H1 (cell line): ENCODE data around the gene SNED1. TPM values are rescaled to one million over a fixed set of nuclear protein-coding genes. Genes with fewer than 3 reads are reported as not detected.

Source experiments
- CTCF ChIA-PET: fragments of 300-600 bp; sonication (Branson Sonifier 250); formaldehyde crosslinking; loops from one replicate; lab custom pipeline; 2021; ENCODE audit not compliant: partially characterized antibody; lab: Charles Lee
- POLR2A ChIA-PET: fragments of 300-600 bp; sonication (Branson Sonifier 250); formaldehyde crosslinking; loops from one replicate; lab custom pipeline; 2021; ENCODE audit warnings: inconsistent platforms; ENCODE audit not compliant: partially characterized antibody; lab: Charles Lee
- DNase-seq, 2 experiments: peaks; one replicate each; pipeline versions ENCODE4 v3.0.0 to v3.0.0-alpha.2; 2010 to 2022; ENCODE audit warnings: low spot score in 2 of 2, low read depth in 1 of 2, mixed read lengths in 1 of 2
- FAIRE-seq: peaks from 2 replicates; lab custom pipeline; 2011; peaks lifted over from hg19 to GRCh38; lab: Jason Lieb, UNC
- H2AFZ ChIP-seq: 2 replicates; pipeline ENCODE4 v1.8.1; 2012; ENCODE audit warnings: low read length, inconsistent platforms
- H2AK5ac ChIP-seq: 2 replicates; pipeline ENCODE4 v1.6.1; 2013; ENCODE audit warnings: low read depth, low read length
- H2BK120ac ChIP-seq: replicated peaks from 2 replicates; pipeline ENCODE3; 2013; ENCODE audit warnings: low read depth, low read length, inconsistent platforms
- H2BK12ac ChIP-seq: 2 replicates; pipeline ENCODE4 v1.6.1; 2013; ENCODE audit warnings: low read depth, low read length
- H2BK15ac ChIP-seq: 2 replicates; pipeline ENCODE4 v1.6.1; 2013; ENCODE audit warnings: low read length
- H2BK20ac ChIP-seq: 2 replicates; pipeline ENCODE4 v1.6.1; 2013; ENCODE audit warnings: low read length
- H2BK5ac ChIP-seq: 2 replicates; pipeline ENCODE4 v1.6.1; 2013; ENCODE audit warnings: low read depth, low read length
- H3K14ac ChIP-seq: 2 replicates; pipeline ENCODE4 v1.6.1; 2013; ENCODE audit warnings: inconsistent platforms; ENCODE audit not compliant: insufficient read length
- H3K18ac ChIP-seq: 2 replicates; pipeline ENCODE4 v1.6.1; 2013; ENCODE audit warnings: low read length; ENCODE audit errors: extremely low read depth
- H3K23ac ChIP-seq: 2 replicates; pipeline ENCODE4 v1.6.1; 2013; ENCODE audit warnings: inconsistent platforms; ENCODE audit not compliant: insufficient read length
- H3K23me2 ChIP-seq: 2 replicates; pipeline ENCODE4 v1.6.1; 2013; ENCODE audit warnings: low read depth, low read length
- H3K27ac ChIP-seq: 2 replicates; pipeline ENCODE4 v1.6.1; 2011; ENCODE audit warnings: low read depth, low read length, inconsistent platforms
- H3K27me3 ChIP-seq, 4 experiments: replicated peaks in 1 of 4; 1 replicate in 1 of 4; 2 replicates in 3 of 4; pipeline versions ENCODE4 v1.6.1 to v1.8.1; 2011 to 2013; ENCODE audit warnings: low read length in 3 of 4, mild to moderate bottlenecking in 3 of 4, inconsistent platforms in 2 of 4, mixed read lengths in 2 of 4, moderate library complexity in 1 of 4; ENCODE audit not compliant: control insufficient read depth in 3 of 4, insufficient read depth in 3 of 4; ENCODE audit errors: extremely low read depth in 1 of 4
- H3K36me3 ChIP-seq, 4 experiments: 2 replicates each; pipeline versions ENCODE4 v1.6.1 to v1.8.1; 2011 to 2013; ENCODE audit warnings: mild to moderate bottlenecking in 4 of 4, low read length in 3 of 4, moderate library complexity in 2 of 4, control low read depth in 1 of 4, inconsistent platforms in 1 of 4; ENCODE audit not compliant: insufficient read depth in 4 of 4, control insufficient read depth in 2 of 4
- H3K4ac ChIP-seq: replicated peaks from 2 replicates; pipeline ENCODE3; 2013; ENCODE audit warnings: low read length, low read depth, mixed read lengths, inconsistent platforms; ENCODE audit not compliant: insufficient read length
- H3K4me1 ChIP-seq, 4 experiments: replicated peaks in 1 of 4; 1 replicate in 1 of 4; 2 replicates in 3 of 4; pipeline versions ENCODE4 v1.6.1 to v1.8.1; 2011 to 2013; ENCODE audit warnings: low read length in 3 of 4, inconsistent platforms in 2 of 4, mixed read lengths in 1 of 4; ENCODE audit not compliant: insufficient read depth in 4 of 4, control insufficient read depth in 3 of 4
- H3K4me2 ChIP-seq, 2 experiments: 2 replicates each; pipeline versions ENCODE4 v1.6.1 to v1.8.1; 2011 to 2013; ENCODE audit warnings: low read depth in 2 of 2, low read length in 2 of 2, control low read depth in 1 of 2, inconsistent platforms in 1 of 2, mild to moderate bottlenecking in 1 of 2; ENCODE audit not compliant: insufficient read depth in 1 of 2
- H3K4me3 ChIP-seq, 4 experiments: fragments of 200-600, 300-600 bp in 1 of 4; sonication (generic), shearing (Covaris generic), sonication (Bioruptor Twin) in 1 of 4; 2 replicates each; pipeline versions ENCODE4 v1.5.1 to v1.8.1; 2011 to 2016; ENCODE audit warnings: low read length in 4 of 4, low read depth in 3 of 4, control low read depth in 2 of 4, inconsistent platforms in 2 of 4, mild to moderate bottlenecking in 2 of 4, mixed read lengths in 1 of 4, moderate library complexity in 1 of 4; ENCODE audit not compliant: insufficient read depth in 2 of 4; ENCODE audit errors: extremely low read depth in 1 of 4
- H3K56ac ChIP-seq: replicated peaks from 2 replicates; pipeline ENCODE3; 2013; ENCODE audit warnings: low read depth, mild to moderate bottlenecking, mixed read lengths, low read length, inconsistent platforms; ENCODE audit not compliant: insufficient read length
- H3K79me1 ChIP-seq: 2 replicates; pipeline ENCODE4 v1.6.1; 2013; ENCODE audit warnings: low read depth, low read length, control low read depth
- H3K79me2 ChIP-seq, 2 experiments: 2 replicates each; pipeline versions ENCODE4 v1.6.1 to v1.8.1; 2012 to 2013; ENCODE audit warnings: low read length in 2 of 2, mild to moderate bottlenecking in 2 of 2, inconsistent platforms in 1 of 2; ENCODE audit not compliant: insufficient read depth in 2 of 2, control insufficient read depth in 1 of 2
- H3K9ac ChIP-seq, 4 experiments: replicated peaks in 1 of 4; 1 replicate in 1 of 4; 2 replicates in 3 of 4; pipeline versions ENCODE4 v1.6.1 to v1.8.1; 2011 to 2013; ENCODE audit warnings: low read depth in 3 of 4, low read length in 3 of 4, control low read depth in 2 of 4, mild to moderate bottlenecking in 2 of 4, moderate library complexity in 2 of 4, inconsistent platforms in 1 of 4; ENCODE audit errors: extremely low read depth in 1 of 4
- H3K9me3 ChIP-seq, 2 experiments: 2 replicates each; pipeline versions ENCODE4 v1.6.1 to v1.8.1; 2012 to 2013; ENCODE audit warnings: mild to moderate bottlenecking in 2 of 2, moderate library complexity in 2 of 2, control low read depth in 1 of 2, inconsistent platforms in 1 of 2, low read depth in 1 of 2, low read length in 1 of 2, mixed read lengths in 1 of 2; ENCODE audit not compliant: insufficient read depth in 2 of 2
- H4K20me1 ChIP-seq, 2 experiments: replicated peaks in 1 of 2; 2 replicates each; pipeline versions ENCODE3 to v1.8.1; 2011 to 2013; ENCODE audit warnings: inconsistent platforms in 2 of 2, low read length in 2 of 2, mild to moderate bottlenecking in 1 of 2; ENCODE audit not compliant: insufficient read depth in 2 of 2, control insufficient read depth in 1 of 2
- H4K5ac ChIP-seq: 2 replicates; pipeline ENCODE4 v1.6.1; 2013; ENCODE audit warnings: low read length, low read depth, mixed read lengths, inconsistent platforms; ENCODE audit not compliant: insufficient read length
- H4K8ac ChIP-seq: 2 replicates; pipeline ENCODE4 v1.8.0; 2013; ENCODE audit warnings: mild to moderate bottlenecking, moderate library complexity, low read length, inconsistent platforms; ENCODE audit not compliant: insufficient read depth; ENCODE audit errors: extremely low read depth
- H4K91ac ChIP-seq: replicated peaks from 2 replicates; pipeline ENCODE3; 2013; ENCODE audit warnings: low read length, mixed read lengths, inconsistent platforms; ENCODE audit not compliant: insufficient read length
- CBX5 ChIP-seq: fragments of 300-800, 300-1000 bp; sonication (generic); IDR thresholded peaks from 2 replicates; pipeline ENCODE4 v1.7.1; 2016; ENCODE audit warnings: antibody characterized with exemption, low read length, low read depth
- CHD2 ChIP-seq: IDR thresholded peaks from 2 replicates; pipeline ENCODE4 v1.6.1; 2012; ENCODE audit warnings: low read length, improper control_type of control experiment
- KDM1A ChIP-seq: fragments of 200-600, 300-600 bp; sonication (generic); IDR thresholded peaks from 2 replicates; pipeline ENCODE4 v1.7.1; 2016; ENCODE audit warnings: mild to moderate bottlenecking, low read length, borderline replicate concordance
- NANOG ChIP-seq: IDR thresholded peaks from 2 replicates; pipeline ENCODE4 v1.6.1; 2011; ENCODE audit warnings: low read length, low read depth, mild to moderate bottlenecking, inconsistent platforms; ENCODE audit not compliant: insufficient read depth, poor library complexity, severe bottlenecking
- SIX5 ChIP-seq: IDR thresholded peaks from 2 replicates; pipeline ENCODE4 v1.6.1; 2011; ENCODE audit warnings: mild to moderate bottlenecking, low read depth, low read length
- SP4 ChIP-seq: IDR thresholded peaks from 2 replicates; pipeline ENCODE4 v1.6.1; 2012; ENCODE audit warnings: low read length, inconsistent platforms
- SUZ12 ChIP-seq: fragments of 200-600 bp; sonication (generic); IDR thresholded peaks from 2 replicates; pipeline ENCODE4 v1.6.1; 2012; ENCODE audit warnings: mild to moderate bottlenecking, inconsistent platforms, low read length, moderate library complexity, mixed read lengths
- USF2 ChIP-seq: IDR thresholded peaks from 2 replicates; pipeline ENCODE4 v1.6.1; 2011; ENCODE audit warnings: low read length, improper control_type of control experiment
- WGBS, 2 experiments: shearing (Covaris generic) in 1 of 2; methylation state at CpG; one replicate each; pipeline versions ENCODE4 v1.1.6 to v1.1.7; 2013 to 2015; ENCODE audit warnings: low lambda C conversion rate in 2 of 2, mixed read lengths in 2 of 2, inconsistent platforms in 1 of 2, low coverage in 1 of 2, missing lambda C conversion rate in 1 of 2; ENCODE audit not compliant: insufficient replicate concordance in 2 of 2, insufficient coverage in 1 of 2, insufficient read length in 1 of 2; ENCODE audit errors: extremely low coverage in 1 of 2, missing lambda C conversion rate in 1 of 2; 5-methylcytosine and 5-hydroxymethylcytosine counted together
- polyA plus RNA-seq, 7 experiments: library from polyadenylated mRNA; depleted of rRNA in 3 of 7; stranded (reverse) in 5 of 7; unstranded in 2 of 7; fragments of >200 nt in 5 of 7; fragments of 200-250 nt in 2 of 7; gene quantifications; 1 replicate in 5 of 7; 2 replicates in 1 of 7; 4 replicates in 1 of 7; pipeline versions ENCODE4 v1.2.1 to v1.2.3, GENCODE V29; 2011 to 2013; ENCODE audit warnings: missing spikeins in 2 of 7, mixed read lengths in 2 of 7
- total RNA-seq: library from RNA; stranded (reverse); fragmentation: NEBNext Ultra II Directional; extraction: Animal tissue kit (Norgen Biotek cat#: 25700); gene quantifications from 2 replicates; pipeline ENCODE4 v1.2.1, GENCODE V29; 2021
- TF ChIP-seq, protein P1 (sequence below), 3 experiments: IDR thresholded peaks; 1 replicate in 2 of 3; 2 replicates in 1 of 3; pipeline versions ENCODE4 v1.5.1 to v1.6.1; 2011; ENCODE audit warnings: low read length in 3 of 3, mild to moderate bottlenecking in 3 of 3, inconsistent platforms in 2 of 3, low read depth in 1 of 3, moderate library complexity in 1 of 3; ENCODE audit not compliant: insufficient read depth in 1 of 3; ENCODE audit errors: control extremely low read depth in 1 of 3

The SNED1 gene
- total and polyA plus RNA-seq, 2 of the 8 experiments (the other 6 are each of a cell fraction or from before 2014, with no cell fraction given), result 1.9 TPM

DNA sequence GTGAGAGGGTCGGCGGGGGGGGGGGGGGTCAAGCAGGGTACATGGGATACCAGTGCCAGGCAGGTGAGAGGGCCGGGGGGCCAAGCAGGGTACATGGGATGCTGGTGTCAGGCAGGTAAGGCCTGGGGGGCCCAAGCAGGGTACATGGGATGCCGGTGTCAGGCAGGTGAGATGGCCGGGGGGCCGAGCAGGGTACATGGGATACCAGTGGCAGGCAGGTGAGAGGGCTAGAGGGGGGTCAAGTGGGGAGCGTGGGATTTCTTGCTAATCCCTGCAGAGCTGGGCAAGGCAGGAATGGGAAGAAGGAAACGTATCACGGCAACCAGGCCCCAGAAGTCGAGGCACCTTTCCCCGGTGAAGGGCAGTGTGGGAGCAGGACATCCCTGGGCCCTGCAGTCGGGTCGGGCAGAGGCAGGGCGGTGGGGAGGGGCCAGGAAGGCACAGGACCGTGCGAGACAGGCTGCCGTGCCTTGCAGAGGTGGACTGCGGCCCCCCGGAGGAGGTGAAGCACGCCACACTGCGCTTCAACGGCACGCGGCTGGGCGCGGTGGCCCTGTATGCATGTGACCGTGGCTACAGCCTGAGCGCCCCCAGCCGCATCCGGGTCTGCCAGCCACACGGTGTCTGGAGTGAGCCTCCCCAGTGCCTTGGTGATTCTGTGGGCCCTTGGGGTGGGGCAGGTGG lies 54.4 kb downstream of the SNED1 start:
- Histone ChIP-seq H3K4ac (no peak overlapping the region), H4K91ac (no peak overlapping the region), H2BK12ac (no peak overlapping the region), H2AFZ (no peak overlapping the region), H4K5ac (no peak overlapping the region), H3K14ac (no peak overlapping the region), H3K23ac (no peak overlapping the region), H3K4me2 (no peak overlapping the region), H3K4me1 (no peaks in the 10 kb centered on the region), H2AK5ac (no peak overlapping the region), H3K18ac (no peak overlapping the region), H3K9ac (no peak overlapping the region), H3K36me3 (no peaks in the 10 kb centered on the region), H3K56ac (no peak overlapping the region), H2BK15ac (no peak overlapping the region), H2BK120ac (no peak overlapping the region), H3K4me3 (no peak overlapping the region), H3K79me2 (no peaks in the 10 kb centered on the region), H2BK20ac (no peak overlapping the region), H2BK5ac (no peak overlapping the region), H4K8ac (no peak overlapping the region; the same call in 1 of the 2 replicates), H4K20me1 (peaks cover 1 to 9% of the 10 kb centered on the region in 2 experiments), H3K27ac (no peak overlapping the region), H3K9me3 (no peaks in the 10 kb centered on the region), H3K23me2 (no peaks in the 10 kb centered on the region), H3K79me1 (no peaks in the 10 kb centered on the region), H3K27me3 (no peaks in the 10 kb centered on the region)
- no peak for FAIRE-seq
- 88% methylated on average over 31 of the region's 31 CpGs; no CpG with 5 or more reads in 1 of the 2 experiments for WGBS, 2 experiments
- ChIA-PET POLR2A (no interaction called here), CTCF (interaction anchor here (1.2 to 1.5 kb wide), 2 partner anchors 10 to 44 kb away, joined by 3 to 5 read pairs; no protein-coding TSS in a partner anchor)
- DNase-seq, result peak in 1 of 2 experiments; percentile 44
- no peak for TF ChIP-seq NANOG
- TF ChIP-seq, protein P1, sequence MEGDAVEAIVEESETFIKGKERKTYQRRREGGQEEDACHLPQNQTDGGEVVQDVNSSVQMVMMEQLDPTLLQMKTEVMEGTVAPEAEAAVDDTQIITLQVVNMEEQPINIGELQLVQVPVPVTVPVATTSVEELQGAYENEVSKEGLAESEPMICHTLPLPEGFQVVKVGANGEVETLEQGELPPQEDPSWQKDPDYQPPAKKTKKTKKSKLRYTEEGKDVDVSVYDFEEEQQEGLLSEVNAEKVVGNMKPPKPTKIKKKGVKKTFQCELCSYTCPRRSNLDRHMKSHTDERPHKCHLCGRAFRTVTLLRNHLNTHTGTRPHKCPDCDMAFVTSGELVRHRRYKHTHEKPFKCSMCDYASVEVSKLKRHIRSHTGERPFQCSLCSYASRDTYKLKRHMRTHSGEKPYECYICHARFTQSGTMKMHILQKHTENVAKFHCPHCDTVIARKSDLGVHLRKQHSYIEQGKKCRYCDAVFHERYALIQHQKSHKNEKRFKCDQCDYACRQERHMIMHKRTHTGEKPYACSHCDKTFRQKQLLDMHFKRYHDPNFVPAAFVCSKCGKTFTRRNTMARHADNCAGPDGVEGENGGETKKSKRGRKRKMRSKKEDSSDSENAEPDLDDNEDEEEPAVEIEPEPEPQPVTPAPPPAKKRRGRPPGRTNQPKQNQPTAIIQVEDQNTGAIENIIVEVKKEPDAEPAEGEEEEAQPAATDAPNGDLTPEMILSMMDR (IDR thresholded peaks at IDR 0.05; ENCODE audit: control extremely low read depth in 1 of 3, insufficient read depth in 1 of 3, low read depth in 1 of 3, low read length in 3 of 3), result no peak
- TF ChIP-seq SIX5, result no peak
- TF ChIP-seq CBX5, result no peak
- TF ChIP-seq CHD2, result no peak
- no peak for TF ChIP-seq SP4
- no peak for TF ChIP-seq USF2
- TF ChIP-seq SUZ12, result no peak
- TF ChIP-seq KDM1A, result no peak
